Measurements from ENCODE around the gene ABL2. TPM values are rescaled to one million over a fixed set of nuclear protein-coding genes. Genes with fewer than 3 reads are reported as not detected.
A peak's percentile ranks its signal among the peaks of the same experiment; 100 is the strongest.

The ABL2 gene
- total RNA-seq, 1 donor from 2014 or later, result 8.9 TPM

DNA sequence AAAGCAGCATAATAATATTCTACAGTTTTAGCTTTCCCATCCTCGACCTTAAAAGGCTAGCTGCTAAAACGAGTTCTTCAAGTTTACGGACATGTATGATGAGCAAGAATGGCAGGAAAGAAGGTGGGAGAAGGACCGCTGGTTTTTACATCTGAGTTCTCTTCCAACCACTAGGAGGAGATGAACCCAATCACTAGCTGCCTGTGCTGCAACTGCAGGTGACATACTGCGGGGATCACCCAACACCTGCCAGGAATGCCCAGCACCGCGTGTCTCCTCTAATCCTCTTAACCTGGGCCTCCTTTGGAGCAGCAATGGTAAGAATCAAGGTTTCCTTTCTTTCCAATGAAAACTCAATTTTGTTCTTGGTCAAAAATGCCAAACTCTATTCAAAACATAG, 124.1 kb downstream of the ABL2 start:
- H3K27me3 ChIP-seq (ENCODE audit: control insufficient read depth in 3 of 3, insufficient read depth in 3 of 3, low read length in 3 of 3), result no peaks in the 10 kb centered on the region
- no peak overlapping the region for H3K27ac ChIP-seq (ENCODE audit: low read depth, low read length)
- H3K36me3 ChIP-seq (ENCODE audit: control insufficient read depth in 3 of 3, insufficient read depth in 3 of 3, low read length in 3 of 3), result peaks cover 19 to 30% (median 22%) of the 10 kb centered on the region in 3 donors
- peaks cover 13 to 25% (median 18%) of the 10 kb centered on the region in 3 donors for H3K4me1 ChIP-seq (ENCODE audit: control insufficient read depth in 3 of 3, insufficient read depth in 3 of 3, low read length in 3 of 3)
- H3K9ac ChIP-seq (ENCODE audit: low read depth in 1 of 3, low read length in 3 of 3), result no peak overlapping the region
- no peak overlapping the region for H3K4me3 ChIP-seq (ENCODE audit: low read length in 3 of 3)
- H3K9me3 ChIP-seq (ENCODE audit: control insufficient read depth in 3 of 3, low read length in 3 of 3), result no peaks in the 10 kb centered on the region

DNA sequence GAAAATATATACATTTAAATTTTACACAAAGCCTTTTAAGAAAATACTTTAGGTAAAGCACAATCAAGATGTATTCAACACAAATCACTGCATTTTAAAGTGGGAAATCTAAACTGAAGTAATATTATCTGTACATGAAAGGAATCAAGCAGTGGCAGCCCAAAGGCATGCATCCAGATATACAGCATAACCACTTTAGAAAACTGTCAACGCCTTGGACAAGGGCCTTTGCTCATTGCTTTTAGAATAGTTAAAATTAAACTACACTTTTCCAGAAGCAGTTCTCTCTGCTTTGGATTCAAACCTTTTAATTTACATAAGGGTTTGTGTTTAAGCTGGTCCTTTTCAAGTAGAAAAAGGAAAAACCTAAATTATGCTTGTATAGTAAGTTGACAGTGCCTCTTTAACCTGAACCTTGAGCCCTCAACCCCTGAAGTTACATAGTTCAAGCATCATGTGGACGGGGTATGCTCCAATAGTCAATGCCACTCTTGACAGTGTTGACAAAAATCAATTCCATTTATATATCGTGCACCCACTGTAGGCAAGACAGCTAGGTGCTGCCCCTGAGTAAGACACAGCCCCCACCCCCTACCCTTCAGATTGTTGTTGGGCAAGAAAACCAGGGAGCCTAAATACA, 124.7 kb downstream of the ABL2 start:
- H3K36me3 ChIP-seq (ENCODE audit: control insufficient read depth in 3 of 3, insufficient read depth in 3 of 3, low read length in 3 of 3), result peaks cover 16 to 24% (median 16%) of the 10 kb centered on the region in 3 donors
- peaks cover 13 to 25% (median 18%) of the 10 kb centered on the region in 3 donors for H3K4me1 ChIP-seq (ENCODE audit: control insufficient read depth in 3 of 3, insufficient read depth in 3 of 3, low read length in 3 of 3)
- no peak overlapping the region for H3K4me3 ChIP-seq (ENCODE audit: low read length in 3 of 3)
- no peak overlapping the region for H3K27ac ChIP-seq (ENCODE audit: low read depth, low read length)
- no peaks in the 10 kb centered on the region for H3K27me3 ChIP-seq (ENCODE audit: control insufficient read depth in 3 of 3, insufficient read depth in 3 of 3, low read length in 3 of 3)
- no peaks in the 10 kb centered on the region for H3K9me3 ChIP-seq (ENCODE audit: control insufficient read depth in 3 of 3, low read length in 3 of 3)
- H3K9ac ChIP-seq (ENCODE audit: low read depth in 1 of 3, low read length in 3 of 3), result no peak overlapping the region

DNA sequence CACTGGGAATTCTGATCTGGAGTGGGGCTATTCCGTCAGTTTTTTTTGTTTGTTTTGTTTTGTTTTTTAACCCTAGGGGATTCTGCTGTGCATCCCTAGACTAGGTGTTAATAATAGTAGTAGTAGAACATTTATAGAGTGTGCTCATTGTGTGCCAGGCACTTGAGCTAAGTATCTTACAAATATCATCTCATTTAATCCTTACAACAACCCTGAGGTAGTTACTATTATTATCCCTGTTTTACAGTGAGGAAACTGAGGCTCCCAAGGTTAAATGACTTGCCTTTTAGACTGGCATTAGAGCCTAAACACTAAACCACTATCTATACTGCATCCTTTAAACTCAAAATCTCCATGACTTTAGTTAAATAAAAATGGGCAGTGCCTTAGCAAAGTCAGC, 125.5 kb downstream of the ABL2 start:
- Histone ChIP-seq H3K27me3 (ENCODE audit: control insufficient read depth in 3 of 3, insufficient read depth in 3 of 3, low read length in 3 of 3) (no peaks in the 10 kb centered on the region), H3K36me3 (ENCODE audit: control insufficient read depth in 3 of 3, insufficient read depth in 3 of 3, low read length in 3 of 3) (peaks cover 11 to 21% (median 16%) of the 10 kb centered on the region in 3 donors)

DNA sequence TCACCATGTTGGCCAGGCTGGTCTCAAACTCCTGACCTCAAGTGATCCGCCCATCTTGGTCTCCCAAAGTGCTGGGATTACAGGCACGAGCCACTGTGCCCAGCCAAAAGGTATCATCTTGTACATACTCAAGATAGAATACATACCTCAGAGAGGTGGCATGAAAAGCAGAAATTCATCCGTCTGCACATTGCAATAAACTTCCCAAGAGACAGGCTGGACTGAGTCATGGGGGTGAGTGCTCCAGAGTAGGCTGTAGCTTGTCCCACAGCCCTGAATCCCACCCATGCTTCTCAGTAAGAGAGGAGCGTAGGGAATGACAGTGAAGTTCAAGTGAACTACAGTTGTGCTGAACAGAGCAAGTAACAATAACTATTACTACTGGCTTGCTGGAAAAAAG, 127.9 kb downstream of the ABL2 start:
- Histone ChIP-seq H3K4me3 (ENCODE audit: low read length in 3 of 3) (no peak overlapping the region), H3K36me3 (ENCODE audit: control insufficient read depth in 3 of 3, insufficient read depth in 3 of 3, low read length in 3 of 3) (peaks cover 0 to 8% (median 3%) of the 10 kb centered on the region in 3 donors), H3K9ac (ENCODE audit: low read depth in 1 of 3, low read length in 3 of 3) (no peak overlapping the region), H3K4me1 (ENCODE audit: control insufficient read depth in 3 of 3, insufficient read depth in 3 of 3, low read length in 3 of 3) (peaks cover 0 to 4% (median 0%) of the 10 kb centered on the region in 3 donors), H3K27me3 (ENCODE audit: control insufficient read depth in 3 of 3, insufficient read depth in 3 of 3, low read length in 3 of 3) (no peaks in the 10 kb centered on the region), H3K9me3 (ENCODE audit: control insufficient read depth in 3 of 3, low read length in 3 of 3) (no peaks in the 10 kb centered on the region), H3K27ac (ENCODE audit: low read depth, low read length) (no peak overlapping the region)

More for the DNA sequence above, 125.5 kb downstream of the ABL2 start:
- H3K9me3 ChIP-seq (ENCODE audit: control insufficient read depth in 3 of 3, low read length in 3 of 3), result no peaks in the 10 kb centered on the region
- no peak overlapping the region for H3K4me3 ChIP-seq (ENCODE audit: low read length in 3 of 3)
- no peak overlapping the region for H3K27ac ChIP-seq (ENCODE audit: low read depth, low read length)
- H3K9ac ChIP-seq (ENCODE audit: low read depth in 1 of 3, low read length in 3 of 3), result no peak overlapping the region
- H3K4me1 ChIP-seq (ENCODE audit: control insufficient read depth in 3 of 3, insufficient read depth in 3 of 3, low read length in 3 of 3), result peaks cover 13 to 25% (median 18%) of the 10 kb centered on the region in 3 donors

DNA sequence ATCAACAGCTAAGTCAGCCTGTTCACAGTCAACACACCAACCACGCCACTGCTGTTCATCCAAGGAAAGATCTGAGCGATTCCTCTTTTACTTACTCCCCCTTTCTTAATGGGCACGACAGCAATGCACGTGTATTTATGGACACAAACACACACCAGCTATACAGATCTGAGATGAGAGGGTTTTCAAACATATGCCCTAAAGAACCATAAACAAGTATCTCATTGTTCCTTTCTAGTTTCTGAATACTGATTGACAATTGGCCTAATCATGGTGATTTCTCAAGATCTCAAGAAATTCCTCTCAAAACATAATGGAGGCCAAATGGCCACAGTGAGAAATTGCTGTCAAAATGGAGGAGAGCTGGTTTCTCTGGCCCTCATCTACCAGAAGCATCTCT, 129.6 kb downstream of the ABL2 start:
- H3K9ac ChIP-seq (ENCODE audit: low read depth in 1 of 3, low read length in 3 of 3), result no peak overlapping the region

DNA sequence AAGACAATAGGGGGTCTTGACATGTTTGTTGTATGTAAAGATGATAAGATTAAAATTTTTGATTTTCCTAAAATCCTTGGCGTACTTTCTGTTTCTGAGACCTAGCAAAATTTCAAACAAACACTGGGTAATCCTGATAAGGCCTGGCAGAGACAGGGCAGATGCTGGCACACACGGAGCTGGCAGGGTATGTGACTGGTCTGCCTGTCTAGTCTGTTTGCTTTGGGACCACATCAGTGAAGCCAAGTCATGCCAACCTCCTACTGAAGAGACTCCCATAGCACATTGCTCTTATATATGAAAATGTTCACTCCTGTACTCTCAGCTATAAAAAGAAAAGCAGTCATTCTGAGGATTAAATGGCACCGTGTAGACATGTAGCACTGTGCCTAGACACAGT, 133.6 kb downstream of the ABL2 start:
- H3K27ac ChIP-seq (ENCODE audit: low read depth, low read length), result no peak overlapping the region
- H3K27me3 ChIP-seq (ENCODE audit: control insufficient read depth in 3 of 3, insufficient read depth in 3 of 3, low read length in 3 of 3), result no peaks in the 10 kb centered on the region
- H3K36me3 ChIP-seq (ENCODE audit: control insufficient read depth in 3 of 3, insufficient read depth in 3 of 3, low read length in 3 of 3), result peaks cover 32 to 54% (median 45%) of the 10 kb centered on the region in 3 donors
- no peaks in the 10 kb centered on the region for H3K9me3 ChIP-seq (ENCODE audit: control insufficient read depth in 3 of 3, low read length in 3 of 3)
- H3K9ac ChIP-seq (ENCODE audit: low read depth in 1 of 3, low read length in 3 of 3), result no peak overlapping the region
- peaks cover 13 to 16% (median 14%) of the 10 kb centered on the region in 3 donors for H3K4me1 ChIP-seq (ENCODE audit: control insufficient read depth in 3 of 3, insufficient read depth in 3 of 3, low read length in 3 of 3)
- no peak overlapping the region for H3K4me3 ChIP-seq (ENCODE audit: low read length in 3 of 3)

More for the DNA sequence above, 129.6 kb downstream of the ABL2 start:
- Histone ChIP-seq H3K9me3 (ENCODE audit: control insufficient read depth in 3 of 3, low read length in 3 of 3) (no peaks in the 10 kb centered on the region), H3K27me3 (ENCODE audit: control insufficient read depth in 3 of 3, insufficient read depth in 3 of 3, low read length in 3 of 3) (no peaks in the 10 kb centered on the region), H3K27ac (ENCODE audit: low read depth, low read length) (no peak overlapping the region), H3K4me1 (ENCODE audit: control insufficient read depth in 3 of 3, insufficient read depth in 3 of 3, low read length in 3 of 3) (peaks cover 0 to 2% (median 0%) of the 10 kb centered on the region in 3 donors), H3K36me3 (ENCODE audit: control insufficient read depth in 3 of 3, insufficient read depth in 3 of 3, low read length in 3 of 3) (peaks cover 12 to 25% (median 14%) of the 10 kb centered on the region in 3 donors), H3K4me3 (ENCODE audit: low read length in 3 of 3) (no peak overlapping the region)

DNA sequence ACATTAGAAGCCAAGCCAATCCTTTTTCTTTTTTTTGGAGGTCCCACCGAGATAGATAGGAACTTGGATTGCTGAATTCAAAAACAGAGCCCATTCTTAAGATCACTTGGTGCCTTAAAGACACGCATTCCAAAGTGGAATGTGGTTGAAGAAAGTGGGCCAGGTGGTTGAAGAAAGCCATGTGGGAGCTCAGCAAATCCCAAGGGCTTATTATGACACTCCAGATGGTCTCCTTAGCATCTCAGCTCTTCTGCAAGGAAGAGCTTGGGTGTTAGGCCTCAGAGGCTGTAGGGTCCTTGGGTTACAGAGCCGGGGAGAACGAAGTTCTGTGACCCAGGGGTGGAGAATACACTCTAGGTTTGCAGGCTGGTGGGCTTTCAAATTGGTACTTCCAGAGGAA, 134.1 kb downstream of the ABL2 start:
- Histone ChIP-seq H3K27me3 (ENCODE audit: control insufficient read depth in 3 of 3, insufficient read depth in 3 of 3, low read length in 3 of 3) (no peaks in the 10 kb centered on the region), H3K9ac (ENCODE audit: low read depth in 1 of 3, low read length in 3 of 3) (no peak overlapping the region), H3K27ac (ENCODE audit: low read depth, low read length) (peak overlapping the region; percentile 25), H3K4me3 (ENCODE audit: low read length in 3 of 3) (no peak overlapping the region), H3K36me3 (ENCODE audit: control insufficient read depth in 3 of 3, insufficient read depth in 3 of 3, low read length in 3 of 3) (peaks cover 32 to 54% (median 45%) of the 10 kb centered on the region in 3 donors), H3K9me3 (ENCODE audit: control insufficient read depth in 3 of 3, low read length in 3 of 3) (no peaks in the 10 kb centered on the region), H3K4me1 (ENCODE audit: control insufficient read depth in 3 of 3, insufficient read depth in 3 of 3, low read length in 3 of 3) (peaks cover 19 to 22% (median 19%) of the 10 kb centered on the region in 3 donors)

DNA sequence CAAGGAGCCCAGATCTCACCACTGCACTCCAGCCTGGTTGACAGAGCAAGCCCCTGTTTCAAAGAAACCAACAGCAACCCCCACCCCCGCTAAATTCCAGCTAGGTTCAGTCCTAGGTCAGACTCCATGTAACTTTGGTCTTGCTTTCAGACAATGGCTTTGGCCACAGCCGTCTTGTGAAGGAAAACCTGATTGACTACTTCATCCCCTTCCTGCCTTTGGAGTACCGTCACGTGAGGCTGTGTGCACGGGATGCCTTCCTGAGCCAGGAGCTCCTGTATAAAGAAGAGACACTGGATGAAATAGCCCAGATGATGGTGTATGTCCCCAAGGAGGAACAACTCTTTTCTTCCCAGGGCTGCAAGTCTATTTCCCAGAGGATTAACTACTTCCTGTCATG, 134.7 kb downstream of the ABL2 start:
- Histone ChIP-seq H3K27me3 (ENCODE audit: control insufficient read depth in 3 of 3, insufficient read depth in 3 of 3, low read length in 3 of 3) (no peaks in the 10 kb centered on the region), H3K9me3 (ENCODE audit: control insufficient read depth in 3 of 3, low read length in 3 of 3) (no peaks in the 10 kb centered on the region), H3K27ac (ENCODE audit: low read depth, low read length) (peak overlapping the region; percentile 25), H3K36me3 (ENCODE audit: control insufficient read depth in 3 of 3, insufficient read depth in 3 of 3, low read length in 3 of 3) (peaks cover 32 to 54% (median 45%) of the 10 kb centered on the region in 3 donors), H3K4me1 (ENCODE audit: control insufficient read depth in 3 of 3, insufficient read depth in 3 of 3, low read length in 3 of 3) (peaks cover 23 to 27% (median 24%) of the 10 kb centered on the region in 3 donors), H3K9ac (ENCODE audit: low read depth in 1 of 3, low read length in 3 of 3) (no peak overlapping the region), H3K4me3 (ENCODE audit: low read length in 3 of 3) (no peak overlapping the region)

DNA sequence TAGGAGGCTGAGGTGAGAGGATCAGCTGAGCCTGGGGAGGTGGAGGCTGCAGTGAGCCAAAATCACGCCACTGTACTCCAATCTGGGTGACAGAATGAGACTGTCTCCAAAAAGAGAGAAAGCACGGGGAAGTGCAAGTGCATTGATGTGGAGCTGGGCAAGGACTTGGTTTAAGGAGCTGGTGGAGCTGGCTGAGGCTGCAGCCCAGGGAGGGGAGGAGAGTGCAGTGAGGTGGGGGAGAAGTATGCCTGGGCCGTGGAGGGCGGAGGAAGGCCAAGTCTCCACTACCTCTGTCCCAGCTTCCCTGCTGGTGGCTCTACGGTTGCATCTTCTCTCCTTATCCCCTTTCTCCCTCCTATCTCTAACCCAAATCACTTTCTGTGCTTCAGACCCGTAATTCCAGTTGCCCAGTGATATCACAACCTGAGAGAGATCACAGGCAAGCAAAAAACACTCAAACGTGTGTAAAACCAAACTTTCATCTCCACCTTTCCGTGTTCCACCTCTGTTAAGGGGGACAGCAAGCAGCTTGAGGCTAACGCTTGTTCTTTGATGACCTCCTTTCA, 136.5 kb downstream of the ABL2 start:
- H3K9me3 ChIP-seq (ENCODE audit: control insufficient read depth in 3 of 3, low read length in 3 of 3), result no peaks in the 10 kb centered on the region
- peaks cover 23 to 32% (median 29%) of the 10 kb centered on the region in 3 donors for H3K4me1 ChIP-seq (ENCODE audit: control insufficient read depth in 3 of 3, insufficient read depth in 3 of 3, low read length in 3 of 3)
- H3K36me3 ChIP-seq (ENCODE audit: control insufficient read depth in 3 of 3, insufficient read depth in 3 of 3, low read length in 3 of 3), result peaks cover 38 to 65% (median 54%) of the 10 kb centered on the region in 3 donors
- H3K9ac ChIP-seq (ENCODE audit: low read depth in 1 of 3, low read length in 3 of 3), result peak overlapping the region in 1 of 3 donors; percentile 3
- no peak overlapping the region for H3K27ac ChIP-seq (ENCODE audit: low read depth, low read length)
- no peaks in the 10 kb centered on the region for H3K27me3 ChIP-seq (ENCODE audit: control insufficient read depth in 3 of 3, insufficient read depth in 3 of 3, low read length in 3 of 3)
- no peak overlapping the region for H3K4me3 ChIP-seq (ENCODE audit: low read length in 3 of 3)

DNA sequence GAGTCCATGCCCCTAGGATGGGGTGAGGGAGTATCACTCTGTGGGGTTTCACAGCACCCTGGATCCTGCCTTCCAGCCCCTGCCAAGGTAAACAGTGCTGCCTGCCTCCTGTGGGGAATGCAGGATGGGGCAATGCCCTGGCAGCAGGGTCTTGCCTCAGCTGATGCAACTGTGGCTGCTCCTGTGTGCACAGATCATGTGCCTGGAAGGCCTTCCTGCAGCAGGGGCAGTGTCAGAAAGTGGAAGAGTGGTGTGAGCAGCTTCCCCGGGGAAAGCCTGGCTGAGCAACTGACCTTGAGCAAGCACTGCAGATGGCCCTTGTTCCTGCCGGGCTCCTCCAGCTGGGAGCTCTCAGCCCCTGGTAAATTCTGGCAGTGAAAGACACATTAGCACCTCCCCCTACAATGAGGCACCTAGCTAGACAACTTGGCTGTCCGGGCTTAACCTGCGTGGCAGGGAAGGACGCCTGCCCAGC, 137.7 kb downstream of the ABL2 start:
- peak overlapping the region; percentile 52 for H3K27ac ChIP-seq (ENCODE audit: low read depth, low read length)
- no peaks in the 10 kb centered on the region for H3K9me3 ChIP-seq (ENCODE audit: control insufficient read depth in 3 of 3, low read length in 3 of 3)
- peak overlapping the region in 1 of 3 donors; percentile 35 for H3K4me3 ChIP-seq (ENCODE audit: low read length in 3 of 3)
- peaks cover 45 to 66% (median 63%) of the 10 kb centered on the region in 3 donors for H3K36me3 ChIP-seq (ENCODE audit: control insufficient read depth in 3 of 3, insufficient read depth in 3 of 3, low read length in 3 of 3)
- H3K27me3 ChIP-seq (ENCODE audit: control insufficient read depth in 3 of 3, insufficient read depth in 3 of 3, low read length in 3 of 3), result no peaks in the 10 kb centered on the region
- H3K9ac ChIP-seq (ENCODE audit: low read depth in 1 of 3, low read length in 3 of 3), result peak overlapping the region in 1 of 3 donors; percentile 70
- H3K4me1 ChIP-seq (ENCODE audit: control insufficient read depth in 3 of 3, insufficient read depth in 3 of 3, low read length in 3 of 3), result peaks cover 23 to 34% (median 29%) of the 10 kb centered on the region in 3 donors
